HepG2 (cell line): ENCODE results near the gene POLA2. TPM values are rescaled to one million over a fixed set of nuclear protein-coding genes. Genes with fewer than 3 reads are reported as not detected.

Experiments used
- ATAC-seq: fragments of 200-7000 bp; cut with Tn5 transposase; 3 replicates; pipeline ENCODE4 v1.9.1; 2020; ENCODE audit warnings: mild to moderate bottlenecking, moderate library complexity
- BruUV-seq: library from RNA; stranded (reverse); fragments of 400-500 nt; replicated peaks from 2 replicates; lab custom pipeline; 2021; lab: Mats Ljungman, UMichigan
- CTCF ChIA-PET: fragments of 300-600 bp; formaldehyde crosslinking; extraction: SDS; loops from one replicate; lab custom pipeline; 2021; ENCODE audit warnings: low total read pairs, inconsistent platforms, low intra/inter-chr PET ratio; lab: Yijun Ruan, JAX
- POLR2A ChIA-PET: fragments of 350-600 bp; sonication (Branson Sonifier 250); formaldehyde crosslinking; loops from one replicate; lab custom pipeline; 2020; ENCODE audit warnings: antibody characterized with exemption, inconsistent platforms; lab: Yijun Ruan, JAX
- DNase-seq: peaks from one replicate; pipeline ENCODE4 v3.0.0-alpha.2; 2015; ENCODE audit warnings: low spot score
- FAIRE-seq: peaks from 3 replicates; lab custom pipeline; 2011; peaks lifted over from hg19 to GRCh38; lab: Jason Lieb, UNC
- H2AFZ ChIP-seq: one replicate; pipeline ENCODE4 v1.6.1; 2011; ENCODE audit warnings: low read length, inconsistent platforms
- H3K27ac ChIP-seq: fragments of 300-600 bp; 3 replicates; pipeline ENCODE4 v1.8.0; 2011; ENCODE audit warnings: mixed run types, mild to moderate bottlenecking, mixed read lengths, low read length, inconsistent platforms; ENCODE audit not compliant: insufficient read depth; ENCODE audit errors: extremely low read length
- H3K27me3 ChIP-seq, 2 experiments: fragments of 200-600 bp in 1 of 2; 2 replicates in 1 of 2; 3 replicates in 1 of 2; pipeline versions ENCODE4 v1.6.0 to v1.8.0; 2011; ENCODE audit warnings: low read length in 2 of 2, mild to moderate bottlenecking in 2 of 2, moderate library complexity in 2 of 2, inconsistent platforms in 1 of 2; ENCODE audit not compliant: insufficient read depth in 2 of 2, control insufficient read depth in 1 of 2
- H3K36me3 ChIP-seq, 2 experiments: fragments of 200-600 bp in 1 of 2; replicated peaks in 1 of 2; 2 replicates in 1 of 2; 3 replicates in 1 of 2; pipeline versions ENCODE4 v1.5.1 to v1.8.0; 2011; ENCODE audit warnings: low read length in 2 of 2, inconsistent platforms in 1 of 2; ENCODE audit not compliant: insufficient read depth in 2 of 2, control insufficient read depth in 1 of 2
- H3K4me1 ChIP-seq: 2 replicates; pipeline ENCODE4 v1.5.1; 2012; ENCODE audit warnings: low read length, inconsistent platforms; ENCODE audit not compliant: insufficient read depth
- H3K4me2 ChIP-seq: 2 replicates; pipeline ENCODE4 v1.6.0; 2011; ENCODE audit warnings: low read depth, low read length, inconsistent platforms
- H3K4me3 ChIP-seq, 3 experiments: fragments of 200-600 bp in 1 of 3; sonication (generic), shearing (Covaris generic) in 1 of 3; replicated peaks in 1 of 3; 2 replicates each; pipeline ENCODE4 v1.5.1; 2011 to 2016; ENCODE audit warnings: low read length in 3 of 3, inconsistent platforms in 2 of 3, low read depth in 2 of 3, mild to moderate bottlenecking in 2 of 3, control low read depth in 1 of 3, mixed read lengths in 1 of 3; ENCODE audit not compliant: insufficient read depth in 1 of 3
- H3K79me2 ChIP-seq: one replicate; pipeline ENCODE4 v1.6.1; 2011; ENCODE audit warnings: low read length, inconsistent platforms; ENCODE audit not compliant: insufficient read depth
- H3K9ac ChIP-seq: 2 replicates; pipeline ENCODE4 v1.6.0; 2011; ENCODE audit warnings: mild to moderate bottlenecking, low read depth, low read length, inconsistent platforms; ENCODE audit not compliant: insufficient read depth
- H3K9me3 ChIP-seq: 2 replicates; pipeline ENCODE4 v1.5.1; 2012; ENCODE audit warnings: mild to moderate bottlenecking, low read length
- H4K20me1 ChIP-seq: 2 replicates; pipeline ENCODE4 v1.6.0; 2011; ENCODE audit warnings: inconsistent platforms, mild to moderate bottlenecking, low read length, moderate library complexity; ENCODE audit not compliant: insufficient read depth
- HES4 ChIP-seq: sonication (generic); formaldehyde crosslinking; IDR thresholded peaks from 2 replicates; pipeline ENCODE4 v1.9.0; 2021; ENCODE audit warnings: mild to moderate bottlenecking, missing genetic modification reagents, borderline replicate concordance
- MAF1 ChIP-seq: sonication (generic); formaldehyde crosslinking; IDR thresholded peaks from 2 replicates; pipeline ENCODE4 v1.5.0; 2020; ENCODE audit warnings: missing genetic modification reagents, borderline replicate concordance
- ZBTB21 ChIP-seq: sonication (generic); formaldehyde crosslinking; IDR thresholded peaks from 2 replicates; pipeline ENCODE4 v1.4.0; 2020; ENCODE audit warnings: missing genetic modification reagents
- ZFAT ChIP-seq: sonication (generic); formaldehyde crosslinking; conservative IDR thresholded peaks from 2 replicates; pipeline ENCODE4 v1.8.1; 2023; ENCODE audit warnings: missing genetic modification reagents, inconsistent platforms
- ZNF260 ChIP-seq: sonication (generic); formaldehyde crosslinking; IDR thresholded peaks from 2 replicates; pipeline ENCODE4 v1.4.0; 2020; ENCODE audit warnings: missing genetic modification reagents, low read depth, mild to moderate bottlenecking, borderline replicate concordance
- ZNF337 ChIP-seq: sonication (generic); formaldehyde crosslinking; IDR thresholded peaks from 2 replicates; pipeline ENCODE4 v1.5.1; 2020; ENCODE audit warnings: missing genetic modification reagents, low read depth, mild to moderate bottlenecking, borderline replicate concordance
- ZNF383 ChIP-seq: sonication (generic); formaldehyde crosslinking; IDR thresholded peaks from 2 replicates; pipeline ENCODE4 v1.4.0; 2020; ENCODE audit warnings: missing genetic modification reagents, mild to moderate bottlenecking, borderline replicate concordance
- ZNF616 ChIP-seq: sonication (generic); formaldehyde crosslinking; IDR thresholded peaks from 2 replicates; pipeline ENCODE4 v1.5.0; 2020; ENCODE audit warnings: low read depth, mild to moderate bottlenecking, missing genetic modification reagents
- ZNF841 ChIP-seq: sonication (generic); formaldehyde crosslinking; IDR thresholded peaks from 2 replicates; pipeline ENCODE4 v1.8.1; 2023; ENCODE audit warnings: missing genetic modification reagents, borderline replicate concordance
- WGBS: methylation state at CpG from one replicate; pipeline ENCODE4 v1.1.6; 2017; ENCODE audit warnings: low lambda C conversion rate; 5-methylcytosine and 5-hydroxymethylcytosine counted together
- in situ Hi-C: cut with HindIII; loops from 2 replicates; pipeline ENCODE4 v1.10.0; 2017; ENCODE audit warnings: low pct_unique_long_range_greater_than_20kb; ENCODE audit not compliant: extremely low pct_ligation_motif_present
- intact Hi-C: fragments of 100-400 bp; cut with micrococcal nuclease; formaldehyde crosslinking; loops from one replicate; pipeline ENCODE4 v1.10.0; 2022; ENCODE audit not compliant: unreplicated experiment
- polyA plus RNA-seq, 8 experiments: library from polyadenylated mRNA; depleted of rRNA in 3 of 8; stranded (reverse) in 7 of 8; unstranded in 1 of 8; fragments of >200 nt; fragmentation: Illumina TruSeq in 4 of 8; extraction: Trizol in 4 of 8; gene quantifications; 2 replicates each; pipeline versions ENCODE4 v1.2.1 to v1.2.3, GENCODE V29; 2011 to 2016; ENCODE audit warnings: low read depth in 4 of 8, missing spikeins in 1 of 8, mixed read lengths in 1 of 8; ENCODE audit not compliant: insufficient read depth in 1 of 8
- total RNA-seq, 5 experiments: library from RNA; depleted of rRNA; stranded (reverse); fragments of >200 nt; fragmentation: Illumina TruSeq; extraction: Trizol; gene quantifications; 2 replicates each; pipeline ENCODE4 v1.2.3, GENCODE V29; 2016; ENCODE audit warnings: low read depth in 1 of 5
- TF ChIP-seq, protein P1 (sequence below): sonication (generic); formaldehyde crosslinking; IDR thresholded peaks from 2 replicates; pipeline ENCODE4 v1.5.1; 2020; ENCODE audit warnings: missing genetic modification reagents, mild to moderate bottlenecking, borderline replicate concordance
- TF ChIP-seq, protein P2 (sequence below): sonication (generic); formaldehyde crosslinking; IDR thresholded peaks from 2 replicates; pipeline ENCODE4 v1.8.1; 2023; ENCODE audit warnings: missing genetic modification reagents, inconsistent platforms, borderline replicate concordance

The POLA2 gene
- total and polyA plus RNA-seq, 2 of the 13 experiments (the other 11 are each of a cell fraction or from before 2014, with no cell fraction given) = 9.7 to 15.6 TPM

DNA sequence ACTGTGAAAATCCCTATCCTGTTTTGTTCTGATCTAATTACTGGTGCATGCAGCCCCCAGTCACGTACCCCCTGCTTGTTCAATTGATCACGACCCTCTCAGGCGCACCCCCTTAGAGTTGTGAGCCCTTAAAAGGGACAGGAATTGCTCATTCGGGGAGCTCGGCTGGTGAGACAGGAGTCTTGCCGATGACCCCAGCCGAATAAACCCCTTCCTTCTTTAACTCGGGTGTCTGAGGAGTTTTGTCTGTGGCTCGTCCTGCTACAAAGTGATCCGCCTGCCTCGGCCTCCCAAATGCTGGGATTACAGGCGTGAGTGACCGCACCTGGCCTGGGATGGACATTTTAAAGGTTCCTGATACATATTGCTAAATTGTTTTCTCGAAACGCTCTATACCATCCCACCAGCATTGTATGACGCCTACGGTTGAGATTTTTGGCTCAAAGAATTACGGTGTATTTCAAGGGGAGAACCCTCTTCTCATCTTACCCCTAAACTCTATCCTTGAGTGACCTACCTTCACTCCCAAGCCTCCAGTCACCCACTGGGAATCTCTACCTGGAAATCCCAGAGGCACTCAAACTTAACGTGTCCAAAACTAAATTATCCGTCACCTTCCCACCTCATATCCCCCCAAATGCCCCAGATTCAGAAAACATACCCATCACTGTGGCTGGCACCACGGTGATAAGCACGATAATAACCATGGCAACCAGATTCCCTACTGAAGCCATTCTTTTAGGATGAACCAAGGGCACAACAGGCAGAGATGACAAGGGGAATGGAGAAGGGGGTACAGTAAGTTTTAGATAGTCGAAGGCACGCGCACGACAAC, 789 bp upstream of the POLA2 start (continued):
- 0 out of 2 replicates have a peak, but pooled peaks have one; percentile 51 for TF ChIP-seq ZNF383

DNA sequence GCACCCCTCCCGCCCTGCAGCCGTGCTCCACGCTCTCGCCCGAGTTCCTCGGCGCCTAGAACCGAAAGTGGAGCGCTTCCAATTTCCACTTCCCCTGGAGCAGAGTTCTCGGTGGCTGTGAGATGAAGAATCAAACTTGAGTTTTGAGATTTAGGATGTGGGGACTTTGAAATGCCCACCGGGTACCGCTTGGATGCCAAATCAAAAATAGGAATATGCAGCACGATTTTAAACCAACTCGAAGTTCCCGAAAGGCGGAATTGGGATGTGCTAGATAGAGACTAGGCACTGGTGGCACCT, 569 bp downstream of the POLA2 start:
- ATAC-seq = no peak

DNA sequence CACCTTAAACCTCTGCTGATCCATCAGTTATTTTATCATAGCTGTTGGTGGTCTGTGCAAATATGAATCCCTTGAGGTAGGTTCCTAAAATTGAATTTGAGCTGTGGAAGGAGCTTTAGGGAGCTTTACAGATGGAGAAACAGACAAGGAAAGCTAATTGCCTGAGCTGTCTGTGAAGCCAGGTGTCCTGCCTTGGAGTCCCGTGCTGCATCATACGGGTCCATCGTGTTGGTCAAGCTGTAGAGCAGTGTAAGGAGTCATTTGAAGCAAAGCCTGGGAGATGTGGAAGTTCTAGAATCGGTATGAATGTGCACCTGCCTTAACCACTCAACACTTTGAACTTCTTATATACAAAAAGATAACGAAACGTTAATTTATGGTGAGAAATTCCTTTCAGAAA, 1.0 kb downstream of the POLA2 start:
- DNase-seq = no peak
- Histone ChIP-seq H3K4me2 (peak overlapping the region; percentile 71), H3K79me2 (peaks cover 20% of the 10 kb centered on the region), H2AFZ (no peak overlapping the region), H3K27ac (peak overlapping the region; percentile 80), H3K9ac (peak overlapping the region; percentile 86), H3K36me3 (peaks cover 0 to 5% of the 10 kb centered on the region in 2 experiments; a peak in 1 of 5 replicates), H3K4me1 (peaks cover 45% of the 10 kb centered on the region), H3K9me3 (no peaks in the 10 kb centered on the region), H3K27me3 (no peaks in the 10 kb centered on the region; a peak in 2 of 5 replicates), H4K20me1 (no peaks in the 10 kb centered on the region), H3K4me3 (peak overlapping the region; percentile 73 to 86 (median 75))
- in situ Hi-C loops (no loop called here), intact Hi-C loops (no loop called here)
- ChIA-PET POLR2A (interaction anchor here (0.9 to 2.2 kb wide), 7 partner anchors 12 to 153 kb away, joined by 3 to 18 read pairs (median 7); partner anchors contain the start of genes DPF2 and TM7SF2), CTCF (no interaction called here)
- 26% methylated on average over 6 of the region's 6 CpGs for WGBS
- BruUV-seq = TSS peak; percentile 90
- ATAC-seq = peak; percentile 15; the same call in 1 of the 3 replicates
- FAIRE-seq = peak; percentile 36
- TF ChIP-seq HES4 (CRISPR knock-in tag) (no peak), ZFAT (no peak), ZBTB21 (CRISPR knock-in tag) (no peak), ZNF260 (CRISPR knock-in tag) (no peak), ZNF337 (no peak), ZNF616 (CRISPR knock-in tag) (no peak)
- TF ChIP-seq, protein P1, sequence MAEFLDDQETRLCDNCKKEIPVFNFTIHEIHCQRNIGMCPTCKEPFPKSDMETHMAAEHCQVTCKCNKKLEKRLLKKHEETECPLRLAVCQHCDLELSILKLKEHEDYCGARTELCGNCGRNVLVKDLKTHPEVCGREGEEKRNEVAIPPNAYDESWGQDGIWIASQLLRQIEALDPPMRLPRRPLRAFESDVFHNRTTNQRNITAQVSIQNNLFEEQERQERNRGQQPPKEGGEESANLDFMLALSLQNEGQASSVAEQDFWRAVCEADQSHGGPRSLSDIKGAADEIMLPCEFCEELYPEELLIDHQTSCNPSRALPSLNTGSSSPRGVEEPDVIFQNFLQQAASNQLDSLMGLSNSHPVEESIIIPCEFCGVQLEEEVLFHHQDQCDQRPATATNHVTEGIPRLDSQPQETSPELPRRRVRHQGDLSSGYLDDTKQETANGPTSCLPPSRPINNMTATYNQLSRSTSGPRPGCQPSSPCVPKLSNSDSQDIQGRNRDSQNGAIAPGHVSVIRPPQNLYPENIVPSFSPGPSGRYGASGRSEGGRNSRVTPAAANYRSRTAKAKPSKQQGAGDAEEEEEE (CRISPR knock-in tag) = no peak
- TF ChIP-seq, protein P2, sequence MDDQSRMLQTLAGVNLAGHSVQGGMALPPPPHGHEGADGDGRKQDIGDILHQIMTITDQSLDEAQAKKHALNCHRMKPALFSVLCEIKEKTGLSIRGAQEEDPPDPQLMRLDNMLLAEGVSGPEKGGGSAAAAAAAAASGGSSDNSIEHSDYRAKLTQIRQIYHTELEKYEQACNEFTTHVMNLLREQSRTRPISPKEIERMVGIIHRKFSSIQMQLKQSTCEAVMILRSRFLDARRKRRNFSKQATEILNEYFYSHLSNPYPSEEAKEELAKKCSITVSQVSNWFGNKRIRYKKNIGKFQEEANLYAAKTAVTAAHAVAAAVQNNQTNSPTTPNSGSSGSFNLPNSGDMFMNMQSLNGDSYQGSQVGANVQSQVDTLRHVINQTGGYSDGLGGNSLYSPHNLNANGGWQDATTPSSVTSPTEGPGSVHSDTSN = no peak

More for the DNA sequence above, 569 bp downstream of the POLA2 start:
- FAIRE-seq = no peak
- intact Hi-C loops = no loop called here
- POLR2A ChIA-PET = interaction anchor here (0.6 to 2.2 kb wide), 23 partner anchors 13 to 484 kb away, joined by 3 to 18 read pairs (median 4); partner anchors contain the start of genes CAPN1, CDC42EP2, DPF2 and NEAT1
- peak overlapping the region; percentile 80 for H3K27ac ChIP-seq
- no peaks in the 10 kb centered on the region; a peak in 2 of 5 replicates for H3K27me3 ChIP-seq
- peaks cover 45% of the 10 kb centered on the region for H3K4me1 ChIP-seq
- no peak for DNase-seq
- peaks cover 20% of the 10 kb centered on the region for H3K79me2 ChIP-seq
- CTCF ChIA-PET = no interaction called here
- H3K36me3 ChIP-seq = peaks cover 0 to 5% of the 10 kb centered on the region in 2 experiments; a peak in 1 of 5 replicates
- H2AFZ ChIP-seq = no peak overlapping the region
- no peaks in the 10 kb centered on the region for H3K9me3 ChIP-seq
- in situ Hi-C loops = no loop called here
- no peaks in the 10 kb centered on the region for H4K20me1 ChIP-seq
- no TSS peak for BruUV-seq
- 0 out of 2 replicates have a peak, but pooled peaks have one; percentile 40 for TF ChIP-seq ZNF841 (CRISPR knock-in tag)
- no peak for TF ChIP-seq MAF1 (CRISPR knock-in tag)
- TF ChIP-seq, all 625 proteins: peak for 1
- peak overlapping the region; percentile 73 to 86 (median 75) for H3K4me3 ChIP-seq
- H3K4me2 ChIP-seq = peak overlapping the region; percentile 71
- WGBS = under 1% methylated on average over 8 of the region's 16 CpGs
- H3K9ac ChIP-seq = peak overlapping the region; percentile 86
